WTC11 (cell line): ENCODE data around the gene RPTOR. TPM values are rescaled to one million over a fixed set of nuclear protein-coding genes. Genes with fewer than 3 reads are reported as not detected.

ENCODE experiments used
- ATAC-seq: fragments of 200-7000 bp; cut with Tn5 transposase; 2 replicates; pipeline ENCODE4 v1.10.0; 2021; ENCODE audit warnings: mild to moderate bottlenecking, moderate library complexity
- CTCF ChIA-PET: fragments of 300-600 bp; sonication (Branson Sonifier 250); formaldehyde crosslinking; loops from one replicate; lab custom pipeline; 2021; ENCODE audit warnings: antibody characterized with exemption; lab: Charles Lee
- POLR2A ChIA-PET: fragments of 350-600 bp; sonication (Branson Sonifier 250); formaldehyde crosslinking; loops from one replicate; lab custom pipeline; 2021; ENCODE audit warnings: antibody characterized with exemption; lab: Charles Lee
- DNase-seq: peaks from one replicate; pipeline ENCODE4 v3.0.0; 2021; ENCODE audit warnings: low spot score
- H3K27ac Mint-ChIP-seq: 2 replicates; pipeline ENCODE4 v1.8.0; 2021; ENCODE audit warnings: mixed read lengths
- H3K27me3 Mint-ChIP-seq: 2 replicates; pipeline ENCODE4 v1.8.0; 2021; ENCODE audit warnings: low read depth, mild to moderate bottlenecking, moderate library complexity, mixed read lengths
- H3K36me3 Mint-ChIP-seq: 2 replicates; pipeline ENCODE4 v1.8.0; 2021; ENCODE audit warnings: mixed read lengths
- H3K4me1 Mint-ChIP-seq: 2 replicates; pipeline ENCODE4 v1.8.0; 2022; ENCODE audit warnings: mixed read lengths
- H3K4me3 Mint-ChIP-seq: 2 replicates; pipeline ENCODE4 v1.8.0; 2021; ENCODE audit warnings: mild to moderate bottlenecking, moderate library complexity, mixed read lengths
- H3K9me3 Mint-ChIP-seq: 2 replicates; pipeline ENCODE4 v1.8.0; 2021; ENCODE audit warnings: mixed read lengths
- AFF4 ChIP-seq: sonication (generic); formaldehyde crosslinking; IDR thresholded peaks from 2 replicates; pipeline ENCODE4 v1.8.1; 2023; ENCODE audit warnings: mild to moderate bottlenecking, missing genetic modification reagents, borderline replicate concordance
- ATF2 ChIP-seq: sonication (generic); formaldehyde crosslinking; IDR thresholded peaks from 2 replicates; pipeline ENCODE4 v1.8.1; 2022; ENCODE audit warnings: low read depth, missing genetic modification reagents, borderline replicate concordance
- ATF3 ChIP-seq: sonication (generic); formaldehyde crosslinking; conservative IDR thresholded peaks from 2 replicates; pipeline ENCODE4 v1.8.1; 2022; ENCODE audit warnings: mild to moderate bottlenecking, missing genetic modification reagents
- ATF6 ChIP-seq: sonication (generic); formaldehyde crosslinking; IDR thresholded peaks from 2 replicates; pipeline ENCODE4 v1.8.1; 2023; ENCODE audit warnings: mild to moderate bottlenecking, missing genetic modification reagents
- CDX4 ChIP-seq: fragments of 250-450 bp; sonication (Bioruptor Pico); IDR thresholded peaks from 2 replicates; pipeline ENCODE4 v1.9.0; 2021; ENCODE audit warnings: moderate library complexity, mild to moderate bottlenecking, inconsistent platforms, borderline replicate concordance
- ESRRA ChIP-seq: sonication (generic); formaldehyde crosslinking; IDR thresholded peaks from 2 replicates; pipeline ENCODE4 v1.8.1; 2022; ENCODE audit warnings: mild to moderate bottlenecking, missing genetic modification reagents, borderline replicate concordance
- FOXJ3 ChIP-seq: sonication (generic); formaldehyde crosslinking; IDR thresholded peaks from 2 replicates; pipeline ENCODE4 v1.9.0; 2021; ENCODE audit warnings: missing genetic modification reagents, mild to moderate bottlenecking, borderline replicate concordance
- HMGXB4 ChIP-seq: sonication (generic); formaldehyde crosslinking; IDR thresholded peaks from 2 replicates; pipeline ENCODE4 v1.8.1; 2023; ENCODE audit warnings: mild to moderate bottlenecking, moderate library complexity, missing genetic modification reagents
- JAZF1 ChIP-seq: fragments of 250-450 bp; sonication (Bioruptor Pico); IDR thresholded peaks from 2 replicates; pipeline ENCODE4 v1.9.0; 2021; ENCODE audit warnings: moderate library complexity, mild to moderate bottlenecking, inconsistent platforms
- MAX ChIP-seq: sonication (generic); formaldehyde crosslinking; IDR thresholded peaks from 2 replicates; pipeline ENCODE4 v1.8.0; 2022; ENCODE audit warnings: mild to moderate bottlenecking, missing genetic modification reagents
- NR2C2 ChIP-seq: sonication (generic); formaldehyde crosslinking; IDR thresholded peaks from 2 replicates; pipeline ENCODE4 v1.8.0; 2022; ENCODE audit warnings: mild to moderate bottlenecking, missing genetic modification reagents
- TEAD4 ChIP-seq: sonication (generic); formaldehyde crosslinking; IDR thresholded peaks from 2 replicates; pipeline ENCODE4 v1.8.0; 2022; ENCODE audit warnings: mild to moderate bottlenecking, missing genetic modification reagents
- TP53 ChIP-seq: sonication (generic); formaldehyde crosslinking; IDR thresholded peaks from 2 replicates; pipeline ENCODE4 v1.8.1; 2023; ENCODE audit warnings: mild to moderate bottlenecking, missing genetic modification reagents
- USF2 ChIP-seq: sonication (generic); formaldehyde crosslinking; IDR thresholded peaks from 2 replicates; pipeline ENCODE4 v1.8.1; 2023; ENCODE audit warnings: mild to moderate bottlenecking, missing genetic modification reagents, moderate library complexity
- ZMAT4 ChIP-seq: fragments of 250-450 bp; sonication (Bioruptor Pico); IDR thresholded peaks from 2 replicates; pipeline ENCODE4 v1.9.0; 2021; ENCODE audit warnings: mild to moderate bottlenecking
- ZNF281 ChIP-seq: sonication (generic); formaldehyde crosslinking; IDR thresholded peaks from 2 replicates; pipeline ENCODE4 v1.8.0; 2023; ENCODE audit warnings: mild to moderate bottlenecking, missing genetic modification reagents
- ZNF396 ChIP-seq: fragments of 250-450 bp; sonication (Bioruptor Pico); IDR thresholded peaks from 2 replicates; pipeline ENCODE4 v1.8.0; 2021; ENCODE audit warnings: mild to moderate bottlenecking, moderate library complexity, borderline replicate concordance
- ZNF425 ChIP-seq: fragments of 250-450 bp; sonication (Bioruptor Pico); conservative IDR thresholded peaks from 2 replicates; pipeline ENCODE4 v1.9.0; 2021; ENCODE audit warnings: mild to moderate bottlenecking
- total RNA-seq: library from RNA; stranded (reverse); gene quantifications from 3 replicates; pipeline ENCODE4 v1.2.3, GENCODE V29; 2021

RPTOR gene
- total RNA-seq, 1 experiment from 2014 or later: 41.0 TPM

GRCh38 chr17:80792373-80792781, 247.7 kb downstream of the RPTOR start (continued):
- TF ChIP-seq ATF6 (CRISPR knock-in tag): no peak
- TF ChIP-seq JAZF1 (CRISPR knock-in tag): no peak
- TF ChIP-seq TP53 (CRISPR knock-in tag): no peak
- TF ChIP-seq ZNF396 (CRISPR knock-in tag): no peak
- TF ChIP-seq AFF4: no peak
- no peak for TF ChIP-seq ZNF281 (CRISPR knock-in tag)

- Mint-ChIP-seq H3K27ac (no peak overlapping the region), H3K4me1 (0 out of 2 replicates have a peak, but pooled peaks cover 6% of the 10 kb centered on the region), H3K27me3 (no peaks in the 10 kb centered on the region), H3K36me3 (peaks cover 7% of the 10 kb centered on the region), H3K4me3 (no peak overlapping the region), H3K9me3 (peaks cover 5% of the 10 kb centered on the region; the same call in 1 of the 2 replicates)
- no peak for DNase-seq
- POLR2A ChIA-PET: no interaction called here
- CTCF ChIA-PET: interaction anchor here (1.0 kb wide), 1 partner anchor 17 kb away, joined by 3 read pairs; no protein-coding TSS in a partner anchor
- no peak for ATAC-seq
- TF ChIP-seq TEAD4 (CRISPR knock-in tag) (no peak), ATF2 (no peak), ESRRA (no peak), ATF3 (CRISPR knock-in tag) (no peak), FOXJ3 (no peak), MAX (CRISPR knock-in tag) (no peak), ZNF425 (CRISPR knock-in tag) (no peak), CDX4 (CRISPR knock-in tag) (no peak), HMGXB4 (no peak), NR2C2 (no peak), USF2 (CRISPR knock-in tag) (no peak), ZMAT4 (CRISPR knock-in tag) (no peak), TP53 (CRISPR knock-in tag) (no peak)
Measured at GRCh38 chr17:80793421-80793820, 248.8 kb downstream of the RPTOR start.
